NB4 (cell line): Measurements from ENCODE around the gene CDK4.

ENCODE experiments used
- CTCF ChIP-seq: IDR thresholded peaks from one replicate; pipeline ENCODE4 v1.5.1; 2012; ENCODE audit warnings: low read depth, low read length
- POLR2A ChIP-seq: IDR thresholded peaks from 2 replicates; pipeline ENCODE4 v1.6.1; 2011; ENCODE audit warnings: mild to moderate bottlenecking; ENCODE audit not compliant: insufficient read length; ENCODE audit errors: extremely low read depth

DNA sequence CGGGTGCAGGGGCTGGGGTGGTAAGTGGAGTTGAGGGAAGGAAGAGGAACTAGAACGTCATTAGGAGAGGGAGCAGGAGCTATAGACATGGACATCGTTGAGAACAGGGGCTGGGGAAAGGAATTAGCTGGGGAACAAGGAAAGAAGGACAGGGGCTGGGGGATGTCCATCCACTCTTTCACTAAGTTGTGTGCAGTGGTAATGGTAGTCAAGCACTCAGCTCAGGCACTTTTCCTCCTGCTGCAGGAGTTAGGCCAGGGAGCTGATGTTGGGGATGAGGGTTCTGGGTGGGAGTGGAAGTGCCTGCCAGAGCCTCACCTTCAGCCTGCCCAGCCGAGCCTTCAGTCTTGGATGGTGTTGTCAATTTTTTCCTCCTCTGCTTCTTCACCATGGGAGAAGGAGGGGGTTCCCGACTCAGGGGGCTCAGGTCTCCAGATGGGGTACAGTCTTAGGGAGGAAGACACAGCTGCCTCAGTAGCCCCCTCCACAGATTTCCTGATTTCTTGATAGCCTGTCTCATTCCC is 22.7 kb downstream of the CDK4 start:
- TF ChIP-seq CTCF: no peak
- TF ChIP-seq POLR2A: no peak
